Hematopoietic multipotent progenitor cell treated with erythropoietin and hydrocortisone succinate and interleukin-3 and kit ligand, for 4 days (in vitro differentiated cells): ENCODE measurements around the gene KIF3A.

ENCODE experiments used
- DNase-seq: peaks from one replicate; pipeline ENCODE4 v3.0.0-alpha.2; 2015

Gene KIF3A

DNA sequence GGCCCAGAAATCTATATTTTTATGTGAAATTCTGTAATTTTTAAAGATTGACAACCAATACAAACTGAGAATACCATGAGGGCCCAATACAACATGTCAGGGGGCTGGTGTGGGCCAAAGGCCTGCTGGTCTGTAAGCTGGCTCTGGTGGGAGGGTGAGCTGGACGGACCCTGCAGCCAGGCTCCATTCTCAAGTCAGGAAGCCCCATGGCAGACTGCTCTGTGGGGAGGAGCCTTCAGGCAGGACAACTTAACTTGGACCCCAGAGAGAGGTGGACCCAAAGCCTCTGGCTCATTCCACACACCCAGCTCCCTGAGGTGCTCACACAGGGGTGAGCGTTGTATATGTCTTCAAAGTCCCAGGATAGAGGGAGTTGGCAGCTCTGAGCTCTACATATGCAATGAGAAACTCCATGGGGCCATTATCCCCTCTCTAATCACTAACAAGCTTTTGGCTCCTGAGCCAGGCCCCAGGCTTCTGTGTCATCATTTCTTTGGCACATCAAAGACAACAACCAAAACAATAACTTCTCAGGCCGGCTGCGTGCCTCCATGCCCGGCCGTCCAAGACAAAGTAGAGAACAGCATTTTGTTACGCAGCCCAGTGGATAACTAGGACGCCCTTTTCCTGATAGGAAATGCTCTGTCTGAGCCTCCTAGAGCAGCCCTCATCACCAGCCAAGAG lies 33.3 kb upstream of the KIF3A start:
- no peak for DNase-seq

DNA sequence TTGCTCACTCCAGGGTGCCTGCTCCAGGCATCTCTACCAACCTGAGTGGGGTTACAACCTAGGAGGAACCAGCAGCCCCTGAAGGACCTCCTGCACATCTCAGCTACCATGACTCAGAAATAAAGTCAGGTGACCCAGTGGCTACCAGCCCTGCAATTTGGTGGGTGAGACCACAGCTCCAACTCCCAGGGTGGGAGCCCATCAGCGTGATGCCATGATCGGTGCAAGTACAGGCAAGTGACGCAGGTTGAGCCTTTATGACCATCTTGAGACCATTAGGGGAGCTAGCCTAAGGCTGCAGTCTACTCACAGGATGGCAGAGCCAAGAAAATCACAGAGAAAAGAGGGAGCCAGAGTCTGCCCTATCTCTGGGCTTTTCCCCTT lies 31.1 kb upstream of the KIF3A start:
- no peak for DNase-seq

DNA sequence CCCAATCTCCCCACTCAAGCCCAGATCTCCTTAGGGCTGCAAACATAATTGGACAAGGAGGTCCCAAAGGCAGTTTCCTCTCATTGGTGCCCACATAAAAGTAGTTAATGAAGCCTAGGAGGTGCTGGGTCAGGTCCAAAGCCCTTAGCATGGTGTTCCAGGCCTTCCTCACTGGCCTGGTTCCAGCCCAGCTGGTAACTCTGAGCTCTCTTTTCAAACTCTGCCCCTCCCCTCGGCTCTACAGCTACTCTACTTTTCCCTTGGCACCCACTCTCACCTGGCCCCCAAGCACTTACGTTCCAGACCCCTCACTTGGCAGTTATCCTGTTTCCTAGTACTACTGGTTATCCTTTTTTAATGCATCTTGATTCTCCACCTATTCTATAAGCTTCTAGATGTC lies 29.8 kb upstream of the KIF3A start:
- DNase-seq: no peak

GRCh38 chr5:132766806-132767055 lies 29.4 kb upstream of the KIF3A start:
- DNase-seq: no peak

DNA sequence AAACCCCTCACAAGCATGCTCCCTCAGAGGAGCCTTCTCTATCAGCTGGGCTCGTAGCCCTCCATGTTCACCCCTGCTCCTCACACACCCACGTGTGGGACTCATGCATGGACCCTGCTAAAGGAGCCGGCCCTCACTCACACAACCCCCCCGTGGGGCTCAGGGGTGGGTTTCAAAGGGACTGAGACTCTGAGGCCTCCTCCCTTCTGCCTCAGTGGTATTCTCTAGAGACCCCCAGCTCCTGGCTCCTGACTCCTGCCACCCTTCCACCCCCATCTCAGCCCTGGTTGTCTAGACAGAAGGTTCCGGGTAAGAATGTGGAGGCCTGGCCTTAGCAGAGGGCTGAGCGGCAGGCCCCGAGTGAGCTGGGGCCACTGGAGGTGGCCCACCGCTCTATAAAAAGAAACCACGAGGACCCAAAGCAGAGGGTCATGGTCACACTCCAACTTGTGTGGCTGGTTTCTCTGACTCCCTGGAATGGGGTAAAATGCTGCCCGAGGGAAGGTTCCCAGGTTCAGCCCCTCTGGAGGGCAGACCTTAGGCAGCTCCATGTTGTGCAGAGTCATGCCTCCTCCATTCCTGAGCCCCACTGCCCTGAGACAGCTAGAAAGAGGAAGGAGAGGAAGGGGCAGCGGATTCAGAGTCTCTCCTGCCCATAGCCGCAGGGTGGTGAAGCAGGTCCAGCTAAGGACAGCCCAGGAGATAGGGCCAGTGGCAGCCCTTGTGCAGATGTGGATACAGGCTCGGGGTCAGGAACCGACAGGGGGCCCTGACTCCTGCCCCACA lies 28.9 kb upstream of the KIF3A start:
- no peak for DNase-seq

DNA sequence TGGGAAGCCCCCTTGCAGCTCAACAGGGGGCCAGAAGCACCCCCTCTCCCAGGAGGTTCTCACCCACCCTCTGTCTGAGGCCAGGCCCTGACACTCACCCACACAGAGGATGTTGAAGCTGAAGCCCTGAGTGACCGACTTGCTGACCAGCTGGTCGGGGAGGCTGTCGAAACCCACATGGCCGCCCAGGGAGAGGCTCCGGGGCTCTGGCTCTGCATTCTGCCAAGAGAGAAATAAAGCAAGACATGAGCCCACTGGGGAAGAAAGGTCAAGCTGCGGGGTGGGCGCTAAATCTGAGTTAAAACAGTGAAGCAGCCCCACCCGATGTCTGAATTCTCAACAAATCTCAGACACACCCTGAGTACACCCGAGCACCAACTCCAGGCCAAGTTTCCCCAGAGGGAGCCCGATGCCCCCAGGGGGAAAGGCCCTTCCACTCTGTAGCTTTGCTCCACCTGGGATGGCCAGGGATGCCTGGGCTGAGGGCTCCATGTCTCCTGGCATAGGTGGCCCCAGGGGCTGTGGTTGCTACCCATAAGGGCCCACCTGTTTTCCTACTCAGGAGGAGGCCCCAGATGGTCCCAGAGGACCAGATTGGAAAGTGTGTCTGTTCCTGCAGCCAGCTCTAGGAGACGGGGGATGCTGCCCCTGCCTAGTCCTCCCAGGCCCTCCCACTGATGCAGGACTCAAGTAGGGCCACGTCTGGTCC lies 28.1 kb upstream of the KIF3A start:
- DNase-seq: no peak

DNA sequence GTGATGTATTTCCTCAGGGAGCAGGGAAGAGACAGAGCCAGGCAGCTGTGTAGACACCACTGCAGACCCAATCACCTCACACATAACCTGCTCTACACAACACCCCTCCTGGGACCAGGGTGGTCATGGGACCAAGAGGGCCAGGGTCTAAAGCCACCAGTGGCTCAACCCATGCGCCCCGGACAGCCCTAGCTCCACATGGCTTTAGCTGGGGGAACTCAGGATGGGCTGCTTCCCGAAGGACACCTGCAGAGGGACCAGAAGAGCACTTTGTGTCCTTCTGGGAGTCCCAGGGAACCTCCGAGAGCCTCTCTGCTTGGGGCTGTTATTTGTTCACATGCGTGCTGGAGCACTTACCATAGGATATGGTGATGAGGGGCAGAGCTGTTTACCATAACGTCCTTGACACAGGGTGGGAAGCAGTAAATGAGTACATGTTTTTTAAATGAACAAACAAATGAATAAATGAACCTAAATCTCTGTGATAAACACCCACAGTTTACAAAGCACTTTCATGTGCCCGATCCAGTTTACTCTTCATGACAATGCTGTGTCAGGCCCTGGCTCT lies 27.4 kb upstream of the KIF3A start:
- no peak for DNase-seq

- no peak for DNase-seq
Measured at GRCh38 chr5:132764051-132764450, 26.7 kb upstream of the KIF3A start.

DNA sequence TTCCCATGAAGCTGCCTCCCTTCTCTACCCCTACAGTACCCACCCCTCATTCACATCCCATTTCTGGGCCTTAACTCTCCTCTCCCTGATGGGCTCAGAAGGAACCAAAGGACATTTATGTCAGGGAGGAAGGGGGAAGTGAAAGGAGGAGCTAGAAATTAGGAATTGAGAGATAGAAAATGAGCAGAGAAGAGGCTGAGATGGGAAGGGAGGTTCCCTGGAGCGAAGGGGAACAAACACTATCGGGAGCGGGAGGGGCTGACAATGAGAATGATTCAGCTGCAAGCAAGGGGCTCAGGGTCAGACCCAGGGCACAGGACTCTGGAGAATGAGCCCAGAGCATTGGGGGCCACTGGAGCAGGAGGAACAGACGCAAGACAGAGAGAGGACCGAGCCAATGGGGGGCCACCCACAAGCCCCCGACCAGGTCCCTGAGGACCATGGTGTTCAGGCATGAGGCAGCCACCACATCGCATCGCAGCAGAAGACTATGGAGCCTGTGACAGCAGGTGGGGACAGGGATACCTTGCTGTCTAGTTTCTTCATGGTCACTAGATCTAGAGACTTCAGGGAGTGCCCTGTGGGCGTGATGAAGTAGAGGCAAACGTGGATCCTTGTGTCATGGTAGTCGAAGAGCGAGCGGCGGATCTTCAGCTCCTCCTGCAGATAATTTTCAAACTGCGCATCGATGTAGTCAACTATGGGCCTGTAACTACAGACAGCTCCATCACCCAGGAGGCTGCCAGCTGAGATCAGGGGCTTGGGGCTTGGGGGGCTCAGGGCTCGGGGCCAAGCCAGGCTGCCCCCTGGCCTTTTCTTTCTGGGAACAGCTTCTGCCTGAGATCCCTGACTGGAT lies 26.1 kb upstream of the KIF3A start:
- DNase-seq: no peak

GRCh38 chr5:132762246-132763000 lies 25.1 kb upstream of the KIF3A start:
- DNase-seq: no peak

DNA sequence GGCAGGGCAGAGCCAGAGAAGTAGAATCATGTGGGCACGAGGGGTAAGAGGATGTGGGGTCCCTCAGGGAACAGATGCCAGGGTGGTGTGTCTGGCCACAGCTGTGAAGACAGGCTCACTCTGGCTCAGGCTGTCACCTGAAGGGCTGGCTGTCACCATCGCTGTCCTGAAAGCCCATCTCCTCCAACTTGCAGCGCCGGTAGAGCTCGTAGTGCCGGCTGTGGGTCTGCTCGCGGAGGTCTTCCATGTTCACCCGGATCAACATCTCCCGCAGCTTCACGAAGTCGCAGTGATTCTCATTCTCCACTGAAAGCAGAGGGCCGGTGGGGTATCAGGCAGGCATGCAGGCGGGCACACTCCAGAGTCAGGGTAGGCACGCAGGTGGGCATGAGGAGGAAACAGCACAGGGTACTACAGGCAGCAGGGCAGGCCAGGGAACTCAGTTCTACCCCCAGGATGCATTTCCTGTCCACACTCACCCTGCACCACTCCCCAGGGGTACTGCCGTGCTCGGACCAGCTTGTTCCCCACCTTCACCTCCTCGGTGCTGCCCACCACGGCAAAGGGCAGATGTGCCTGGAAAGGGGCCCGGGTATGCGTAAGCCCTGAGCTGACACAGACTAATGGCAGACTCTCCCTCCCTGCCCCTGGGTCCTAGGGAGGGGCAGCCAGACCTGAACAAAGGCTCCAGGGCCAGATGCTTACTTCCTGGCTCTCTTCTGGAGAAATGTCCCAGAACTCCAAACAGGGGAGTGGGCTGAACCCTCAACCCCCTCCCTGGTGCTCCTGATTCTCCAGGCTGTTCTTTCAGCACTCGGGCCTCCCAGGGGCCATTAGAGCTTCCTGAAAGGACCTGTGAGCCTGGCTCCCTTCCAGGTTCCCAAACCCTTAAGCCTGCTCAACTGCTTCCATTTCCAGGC lies 24.2 kb upstream of the KIF3A start:
- DNase-seq: no peak

GRCh38 chr5:132760601-132761317 lies 23.4 kb upstream of the KIF3A start:
- no peak for DNase-seq

- no peak for DNase-seq
Measured at GRCh38 chr5:132760049-132760420, 22.7 kb upstream of the KIF3A start.

- DNase-seq: no peak
Measured at GRCh38 chr5:132759114-132760048, 22.0 kb upstream of the KIF3A start.

DNA sequence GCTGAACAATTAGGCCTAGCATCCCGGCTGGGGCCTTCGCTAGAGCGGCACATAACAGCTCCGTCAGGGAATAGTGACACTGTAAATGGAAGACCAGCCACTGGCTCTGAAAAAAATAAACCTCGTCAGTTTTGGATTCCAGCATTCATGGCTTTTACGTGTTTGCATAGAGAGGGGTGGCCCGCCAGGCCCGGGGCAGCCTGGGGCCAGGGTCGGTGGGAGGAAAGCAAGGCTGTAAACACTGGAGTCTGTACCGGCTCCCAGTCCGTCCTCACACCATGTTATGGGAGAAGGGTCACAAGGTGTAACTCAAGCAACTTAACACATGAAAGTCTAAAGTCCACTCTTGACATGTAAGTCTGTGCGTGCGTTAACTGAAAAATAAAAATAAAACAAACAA lies 21.1 kb upstream of the KIF3A start:
- no peak for DNase-seq

DNA sequence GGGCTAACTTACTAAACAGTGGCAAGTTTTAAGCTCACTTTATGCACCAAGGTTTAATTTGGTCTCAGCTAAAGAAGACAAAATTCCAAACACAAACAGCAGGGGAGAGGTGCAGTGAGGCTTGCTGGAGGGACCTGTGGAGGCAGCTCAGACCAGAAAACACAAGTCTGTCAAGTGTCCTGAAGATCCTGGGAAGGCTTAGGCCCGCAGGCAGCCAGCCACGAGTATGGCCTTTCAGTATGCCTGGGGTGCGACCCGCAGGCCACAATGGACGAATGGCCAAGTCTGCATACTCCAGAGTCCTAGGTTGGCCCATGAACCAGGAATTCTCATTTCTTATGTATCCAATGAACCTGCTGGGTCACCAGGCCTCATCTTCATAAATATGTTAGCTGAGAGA lies 19.2 kb upstream of the KIF3A start:
- DNase-seq: no peak

- DNase-seq: peak; percentile 65
Measured at GRCh38 chr5:132754947-132755346, 17.6 kb upstream of the KIF3A start.

- DNase-seq: no peak
Measured at GRCh38 chr5:132754111-132754510, 16.8 kb upstream of the KIF3A start.
